HepG2 (cell line): ENCODE results near the gene PCDH12. TPM values are rescaled to one million over a fixed set of nuclear protein-coding genes. Genes with fewer than 3 reads are reported as not detected.

Experiments
- CBX1 ChIP-seq: IDR thresholded peaks from one replicate; pipeline ENCODE4 v1.6.1; 2016; ENCODE audit warnings: antibody characterized with exemption, low read depth
- CCDC6 ChIP-seq: sonication (generic); formaldehyde crosslinking; IDR thresholded peaks from 2 replicates; pipeline ENCODE4 v1.8.1; 2022; ENCODE audit warnings: mild to moderate bottlenecking, missing genetic modification reagents, moderate library complexity
- FOXP1 ChIP-seq, 2 experiments: fragments of 450-650 bp in 1 of 2; IDR thresholded peaks; 2 replicates each; pipeline ENCODE4 v1.6.1; 2017 to 2018; ENCODE audit warnings: antibody characterized with exemption in 1 of 2
- HHEX ChIP-seq: IDR thresholded peaks from 2 replicates; pipeline ENCODE4 v1.6.1; 2016; ENCODE audit warnings: control low read depth
- HOXA9 ChIP-seq: sonication (generic); formaldehyde crosslinking; IDR thresholded peaks from 2 replicates; pipeline ENCODE4 v1.8.1; 2022; ENCODE audit warnings: missing genetic modification reagents, mild to moderate bottlenecking, moderate library complexity, borderline replicate concordance
- NFKBIZ ChIP-seq: IDR thresholded peaks from 2 replicates; pipeline ENCODE4 v1.6.1; 2018; ENCODE audit warnings: missing genetic modification reagents, missing compliant biosample characterization
- PAF1 ChIP-seq: IDR thresholded peaks from 2 replicates; pipeline ENCODE4 v1.6.1; 2016; ENCODE audit warnings: missing genetic modification reagents, missing compliant biosample characterization
- RBAK ChIP-seq: sonication (generic); formaldehyde crosslinking; IDR thresholded peaks from 2 replicates; pipeline ENCODE4 v1.5.1; 2020; ENCODE audit warnings: mild to moderate bottlenecking, missing genetic modification reagents
- SIX1 ChIP-seq: sonication (generic); formaldehyde crosslinking; IDR thresholded peaks from 2 replicates; pipeline ENCODE4 v1.4.0; 2020; ENCODE audit warnings: missing genetic modification reagents, borderline replicate concordance
- SKIL ChIP-seq: sonication (generic); formaldehyde crosslinking; IDR thresholded peaks from 2 replicates; pipeline ENCODE4 v1.8.0; 2022; ENCODE audit warnings: missing genetic modification reagents, mild to moderate bottlenecking, moderate library complexity, borderline replicate concordance
- SSRP1 ChIP-seq: IDR thresholded peaks from 2 replicates; pipeline ENCODE4 v1.6.1; 2016; ENCODE audit warnings: control low read depth
- ZBTB20 ChIP-seq: sonication (generic); formaldehyde crosslinking; IDR thresholded peaks from 2 replicates; pipeline ENCODE4 v1.8.1; 2023; ENCODE audit warnings: missing genetic modification reagents, low read depth, mild to moderate bottlenecking, borderline replicate concordance
- ZNF317 ChIP-seq: sonication (generic); formaldehyde crosslinking; IDR thresholded peaks from 2 replicates; pipeline ENCODE4 v1.5.0; 2020; ENCODE audit warnings: mild to moderate bottlenecking, missing genetic modification reagents
- ZNF432 ChIP-seq: sonication (generic); formaldehyde crosslinking; IDR thresholded peaks from 2 replicates; pipeline ENCODE4 v1.5.0; 2020; ENCODE audit warnings: missing genetic modification reagents, mild to moderate bottlenecking, borderline replicate concordance
- ZNF44 ChIP-seq: sonication (generic); formaldehyde crosslinking; IDR thresholded peaks from 2 replicates; pipeline ENCODE4 v1.5.1; 2020; ENCODE audit warnings: mild to moderate bottlenecking, missing genetic modification reagents
- ZNF543 ChIP-seq: sonication (generic); formaldehyde crosslinking; IDR thresholded peaks from 2 replicates; pipeline ENCODE4 v1.4.0; 2020; ENCODE audit warnings: mild to moderate bottlenecking, missing genetic modification reagents
- ZNF670 ChIP-seq: sonication (generic); formaldehyde crosslinking; IDR thresholded peaks from 2 replicates; pipeline ENCODE4 v1.8.0; 2022; ENCODE audit warnings: mild to moderate bottlenecking, missing genetic modification reagents, borderline replicate concordance
- polyA plus RNA-seq, 8 experiments: library from polyadenylated mRNA; depleted of rRNA in 3 of 8; stranded (reverse) in 7 of 8; unstranded in 1 of 8; fragments of >200 nt; fragmentation: Illumina TruSeq in 4 of 8; extraction: Trizol in 4 of 8; gene quantifications; 2 replicates each; pipeline versions ENCODE4 v1.2.1 to v1.2.3, GENCODE V29; 2011 to 2016; ENCODE audit warnings: low read depth in 4 of 8, missing spikeins in 1 of 8, mixed read lengths in 1 of 8; ENCODE audit not compliant: insufficient read depth in 1 of 8
- total RNA-seq, 5 experiments: library from RNA; depleted of rRNA; stranded (reverse); fragments of >200 nt; fragmentation: Illumina TruSeq; extraction: Trizol; gene quantifications; 2 replicates each; pipeline ENCODE4 v1.2.3, GENCODE V29; 2016; ENCODE audit warnings: low read depth in 1 of 5
- TF ChIP-seq, protein P1 (sequence below), 2 experiments: sonication (generic) in 1 of 2; formaldehyde crosslinking in 1 of 2; IDR thresholded peaks; 2 replicates each; pipeline versions ENCODE4 v1.5.1 to v1.6.1; 2011 to 2020; ENCODE audit warnings: borderline replicate concordance in 1 of 2, low read depth in 1 of 2, low read length in 1 of 2, mild to moderate bottlenecking in 1 of 2, missing genetic modification reagents in 1 of 2, moderate library complexity in 1 of 2
- TF ChIP-seq, protein P2 (sequence below): sonication (generic); formaldehyde crosslinking; IDR thresholded peaks from 2 replicates; pipeline ENCODE4 v1.4.0; 2020; ENCODE audit warnings: mild to moderate bottlenecking, missing genetic modification reagents, borderline replicate concordance
- TF ChIP-seq, protein P3 (sequence below): IDR thresholded peaks from 2 replicates; pipeline ENCODE4 v1.6.1; 2012; ENCODE audit warnings: inconsistent platforms

Gene PCDH12
- total and polyA plus RNA-seq, 2 of the 13 experiments (the other 11 are each of a cell fraction or from before 2014, with no cell fraction given) = not detected

DNA sequence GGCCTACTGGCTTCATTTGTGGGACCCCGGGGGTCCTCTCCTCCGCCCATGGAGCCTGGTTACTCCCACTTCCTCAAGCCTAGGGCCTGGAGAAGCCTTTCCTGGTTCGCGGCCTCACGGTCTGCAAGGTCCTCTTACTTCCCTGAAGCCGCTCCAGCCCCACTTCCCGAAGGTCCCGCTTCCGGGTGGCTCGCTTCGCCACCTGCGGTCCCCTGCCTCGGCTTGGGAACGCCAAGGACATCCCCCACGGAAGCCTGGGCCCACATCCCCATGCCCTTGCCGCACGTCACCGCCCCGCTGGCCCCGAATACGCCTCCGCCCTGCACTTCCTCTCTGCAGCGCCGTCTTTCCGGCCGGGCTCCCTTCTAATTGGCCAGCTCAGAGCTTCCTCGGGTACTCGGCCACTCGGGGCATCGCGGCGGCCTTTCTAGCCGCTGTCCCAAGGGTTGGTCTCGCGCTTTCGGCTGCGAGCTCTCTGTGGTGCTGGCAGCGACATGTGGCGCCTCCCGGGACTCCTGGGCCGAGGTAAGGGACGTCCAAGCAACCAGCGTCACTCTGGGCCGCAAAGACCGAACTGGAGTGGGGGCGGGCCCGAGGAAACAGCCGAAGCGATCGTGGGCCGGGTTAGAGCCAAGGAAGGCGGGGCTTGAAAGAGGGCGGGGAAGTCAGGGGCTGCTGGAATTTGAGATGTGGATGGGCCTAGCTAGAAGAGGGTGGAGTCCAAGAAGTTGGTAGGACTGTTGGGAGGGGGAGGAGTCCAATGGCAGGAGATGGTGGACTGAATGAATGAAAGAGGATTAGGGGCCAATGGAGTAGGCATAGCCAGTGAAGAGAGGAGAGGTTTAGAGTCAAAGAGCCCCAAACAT lies 34.3 kb downstream of the PCDH12 start, which contains the start of gene DELE1 (continued):
- TF ChIP-seq CCDC6 (CRISPR knock-in tag) = peak; percentile 86; the same call in 1 of the 2 replicates
- no peak for TF ChIP-seq PAF1
- peak; percentile 39; the same call in 1 of the 2 replicates for TF ChIP-seq RBAK
- TF ChIP-seq ZNF543 (CRISPR knock-in tag) = peak; percentile 94
- TF ChIP-seq ZNF670 (CRISPR knock-in tag) = 0 out of 2 replicates have a peak, but pooled peaks have one; percentile 50
- TF ChIP-seq ZNF317 (CRISPR knock-in tag) = peak; percentile 89
- TF ChIP-seq SSRP1 (CRISPR knock-in tag) = no peak
- no peak for TF ChIP-seq FOXP1 (IDR thresholded peaks at IDR 0.05)
- TF ChIP-seq FOXP1 (CRISPR knock-in tag; IDR thresholded peaks at IDR 0.05) = no peak
- peak; percentile 48; the same call in 1 of the 2 replicates for TF ChIP-seq SIX1 (CRISPR knock-in tag)
- TF ChIP-seq HOXA9 (CRISPR knock-in tag) = no peak
- no peak for TF ChIP-seq CBX1
- peak; percentile 81; the same call in 1 of the 2 replicates for TF ChIP-seq ZBTB20
- TF ChIP-seq HHEX = no peak
- TF ChIP-seq ZNF44 (CRISPR knock-in tag) = no peak
- TF ChIP-seq, protein P1, sequence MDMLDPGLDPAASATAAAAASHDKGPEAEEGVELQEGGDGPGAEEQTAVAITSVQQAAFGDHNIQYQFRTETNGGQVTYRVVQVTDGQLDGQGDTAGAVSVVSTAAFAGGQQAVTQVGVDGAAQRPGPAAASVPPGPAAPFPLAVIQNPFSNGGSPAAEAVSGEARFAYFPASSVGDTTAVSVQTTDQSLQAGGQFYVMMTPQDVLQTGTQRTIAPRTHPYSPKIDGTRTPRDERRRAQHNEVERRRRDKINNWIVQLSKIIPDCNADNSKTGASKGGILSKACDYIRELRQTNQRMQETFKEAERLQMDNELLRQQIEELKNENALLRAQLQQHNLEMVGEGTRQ (IDR thresholded peaks at IDR 0.05; ENCODE audit: low read depth, low read length) = no peak
- TF ChIP-seq, protein P1 (CRISPR knock-in tag; IDR thresholded peaks at IDR 0.05; ENCODE audit: borderline replicate concordance) = no peak
- TF ChIP-seq, protein P2, sequence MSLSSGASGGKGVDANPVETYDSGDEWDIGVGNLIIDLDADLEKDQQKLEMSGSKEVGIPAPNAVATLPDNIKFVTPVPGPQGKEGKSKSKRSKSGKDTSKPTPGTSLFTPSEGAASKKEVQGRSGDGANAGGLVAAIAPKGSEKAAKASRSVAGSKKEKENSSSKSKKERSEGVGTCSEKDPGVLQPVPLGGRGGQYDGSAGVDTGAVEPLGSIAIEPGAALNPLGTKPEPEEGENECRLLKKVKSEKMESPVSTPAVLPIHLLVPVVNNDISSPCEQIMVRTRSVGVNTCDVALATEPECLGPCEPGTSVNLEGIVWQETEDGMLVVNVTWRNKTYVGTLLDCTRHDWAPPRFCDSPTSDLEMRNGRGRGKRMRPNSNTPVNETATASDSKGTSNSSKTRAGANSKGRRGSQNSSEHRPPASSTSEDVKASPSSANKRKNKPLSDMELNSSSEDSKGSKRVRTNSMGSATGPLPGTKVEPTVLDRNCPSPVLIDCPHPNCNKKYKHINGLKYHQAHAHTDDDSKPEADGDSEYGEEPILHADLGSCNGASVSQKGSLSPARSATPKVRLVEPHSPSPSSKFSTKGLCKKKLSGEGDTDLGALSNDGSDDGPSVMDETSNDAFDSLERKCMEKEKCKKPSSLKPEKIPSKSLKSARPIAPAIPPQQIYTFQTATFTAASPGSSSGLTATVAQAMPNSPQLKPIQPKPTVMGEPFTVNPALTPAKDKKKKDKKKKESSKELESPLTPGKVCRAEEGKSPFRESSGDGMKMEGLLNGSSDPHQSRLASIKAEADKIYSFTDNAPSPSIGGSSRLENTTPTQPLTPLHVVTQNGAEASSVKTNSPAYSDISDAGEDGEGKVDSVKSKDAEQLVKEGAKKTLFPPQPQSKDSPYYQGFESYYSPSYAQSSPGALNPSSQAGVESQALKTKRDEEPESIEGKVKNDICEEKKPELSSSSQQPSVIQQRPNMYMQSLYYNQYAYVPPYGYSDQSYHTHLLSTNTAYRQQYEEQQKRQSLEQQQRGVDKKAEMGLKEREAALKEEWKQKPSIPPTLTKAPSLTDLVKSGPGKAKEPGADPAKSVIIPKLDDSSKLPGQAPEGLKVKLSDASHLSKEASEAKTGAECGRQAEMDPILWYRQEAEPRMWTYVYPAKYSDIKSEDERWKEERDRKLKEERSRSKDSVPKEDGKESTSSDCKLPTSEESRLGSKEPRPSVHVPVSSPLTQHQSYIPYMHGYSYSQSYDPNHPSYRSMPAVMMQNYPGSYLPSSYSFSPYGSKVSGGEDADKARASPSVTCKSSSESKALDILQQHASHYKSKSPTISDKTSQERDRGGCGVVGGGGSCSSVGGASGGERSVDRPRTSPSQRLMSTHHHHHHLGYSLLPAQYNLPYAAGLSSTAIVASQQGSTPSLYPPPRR (CRISPR knock-in tag) = peak; percentile 60
- no peak for TF ChIP-seq SKIL (CRISPR knock-in tag)
- TF ChIP-seq NFKBIZ = no peak
- no peak for TF ChIP-seq ZNF432 (CRISPR knock-in tag)
- TF ChIP-seq, protein P3, sequence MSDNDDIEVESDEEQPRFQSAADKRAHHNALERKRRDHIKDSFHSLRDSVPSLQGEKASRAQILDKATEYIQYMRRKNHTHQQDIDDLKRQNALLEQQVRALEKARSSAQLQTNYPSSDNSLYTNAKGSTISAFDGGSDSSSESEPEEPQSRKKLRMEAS = peak; percentile 88
